Activated T-helper 1 cell treated with Interleukin-2 at 50 U/mL for 16 hours (primary cell): ENCODE data around the gene PNPLA7.
A peak's percentile ranks its signal among the peaks of the same experiment; 100 is the strongest.
"Not testable (repeated sequence)": the region's sequence is repeated elsewhere in the genome, so short reads cannot be mapped to it uniquely, and the experiment has no call there.

ENCODE experiments used
- DNase-seq: peaks from one replicate; pipeline ENCODE4 v3.0.0-alpha.2; 2020; ENCODE audit warnings: low read depth

Gene PNPLA7

DNA sequence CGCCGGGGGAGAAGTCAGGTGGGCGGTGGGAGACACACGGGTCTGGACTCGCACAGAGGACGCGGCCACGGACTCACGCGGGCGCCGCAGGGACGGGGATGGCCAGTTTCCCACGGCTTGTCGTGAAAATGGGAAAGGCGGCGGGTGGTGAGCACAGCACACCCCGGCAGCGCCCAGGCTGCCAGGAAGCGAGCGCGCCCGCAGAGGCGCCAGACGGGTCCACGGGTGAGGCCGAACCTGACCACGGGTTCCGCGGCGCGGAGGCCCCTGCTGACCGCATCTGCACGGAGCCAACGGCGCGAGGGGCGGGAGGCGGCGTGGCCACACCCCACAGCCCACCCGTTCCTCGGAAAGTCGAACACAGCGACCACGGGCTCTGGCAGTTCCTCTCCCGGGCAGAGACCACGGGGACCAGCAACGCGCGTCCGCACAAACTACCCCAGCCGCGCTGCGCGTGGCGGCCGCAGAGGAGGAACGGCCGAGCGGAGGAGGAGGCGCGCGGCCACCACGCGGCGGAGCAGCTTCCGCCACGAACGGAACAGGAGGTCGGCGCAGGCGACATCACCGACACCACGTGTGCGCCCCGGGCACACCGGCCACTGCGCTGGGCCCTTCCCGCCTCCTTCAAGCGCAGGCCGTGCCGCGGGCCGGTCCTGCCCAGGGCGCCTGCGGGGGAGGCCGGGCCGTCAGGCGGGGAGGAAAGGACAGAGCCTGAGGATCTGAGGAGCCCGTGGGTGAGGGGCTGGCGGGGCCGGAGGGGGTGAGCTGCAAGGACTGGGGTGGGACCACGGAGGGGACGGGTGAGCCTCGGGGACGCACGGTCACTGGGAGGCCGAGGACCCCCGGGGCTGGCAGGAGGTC, 132.8 kb downstream of the PNPLA7 start:
- no peak for DNase-seq

DNA sequence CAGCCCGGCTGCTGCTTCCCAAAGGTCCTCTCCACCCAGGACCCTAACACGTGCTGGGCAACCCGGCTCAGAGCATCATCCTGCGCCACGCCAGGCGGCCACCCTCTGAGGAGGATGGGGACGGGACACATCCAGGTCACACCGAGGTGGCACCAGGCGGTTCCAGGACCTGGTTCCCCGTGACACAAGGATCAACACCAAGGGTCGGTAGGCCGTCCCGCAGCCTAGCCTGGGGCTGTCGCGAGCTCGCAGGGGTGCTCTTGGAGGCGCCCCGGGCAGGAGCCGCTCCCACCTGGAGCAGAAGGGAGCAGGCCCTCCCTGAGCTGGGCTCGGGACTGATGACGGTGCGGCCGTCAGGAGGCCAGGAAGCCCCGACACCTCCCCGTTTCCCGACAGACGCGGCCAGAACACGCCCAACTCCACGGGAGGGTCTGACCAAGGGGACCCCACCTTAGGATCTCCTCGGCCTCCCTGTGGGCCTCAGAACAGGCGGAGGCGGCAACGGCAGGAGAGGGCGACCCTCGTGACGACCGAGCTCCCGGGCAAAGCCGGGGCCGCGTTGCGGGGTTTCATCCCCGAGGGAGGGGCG, 133.5 kb downstream of the PNPLA7 start:
- DNase-seq = no peak

DNA sequence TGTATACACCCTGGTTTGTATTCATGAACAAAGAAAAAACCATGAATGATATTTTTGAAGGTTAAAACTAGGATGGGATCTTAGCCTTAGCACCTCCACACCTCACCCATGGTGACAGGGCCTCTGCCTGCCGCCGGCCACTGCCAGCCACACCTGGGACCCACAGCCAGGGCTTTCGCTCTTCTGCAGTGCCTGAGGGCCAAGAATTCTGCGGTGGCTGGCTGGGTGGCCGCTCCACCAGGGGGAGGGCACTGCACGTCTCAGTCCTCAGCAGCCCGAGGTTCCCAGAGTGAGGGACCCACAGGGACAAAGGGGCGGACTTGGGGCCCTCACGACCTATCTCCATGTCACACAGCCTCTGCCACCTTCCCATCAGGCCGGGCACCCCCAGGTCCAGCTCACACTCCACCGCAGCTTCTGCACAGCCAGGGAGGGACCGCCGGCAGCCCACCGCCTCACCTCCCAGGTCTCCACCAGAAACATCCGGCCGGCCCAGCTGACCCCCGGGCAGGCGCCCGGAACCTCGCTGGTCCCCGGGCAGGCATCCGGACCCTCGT, 134.1 kb downstream of the PNPLA7 start:
- no peak for DNase-seq

DNA sequence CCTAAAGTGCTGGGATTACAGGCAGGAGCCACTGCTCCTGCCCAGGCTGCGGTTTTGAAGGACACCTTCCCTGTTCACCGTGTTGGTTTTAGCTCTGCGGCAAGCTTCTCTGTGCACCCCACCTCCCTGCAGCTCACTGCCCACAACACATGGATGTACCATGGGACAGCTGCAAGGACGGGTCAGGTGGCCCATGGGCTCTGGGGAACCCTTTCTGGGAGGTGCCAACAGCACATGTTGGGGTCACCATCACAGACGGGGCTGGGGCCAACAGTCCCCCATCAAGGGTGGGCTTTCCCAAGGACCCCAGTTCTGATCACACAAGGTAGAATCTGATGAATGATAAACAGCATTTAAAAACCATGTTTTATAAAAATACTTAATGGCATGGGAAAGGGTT, 134.8 kb downstream of the PNPLA7 start:
- no peak for DNase-seq

DNA sequence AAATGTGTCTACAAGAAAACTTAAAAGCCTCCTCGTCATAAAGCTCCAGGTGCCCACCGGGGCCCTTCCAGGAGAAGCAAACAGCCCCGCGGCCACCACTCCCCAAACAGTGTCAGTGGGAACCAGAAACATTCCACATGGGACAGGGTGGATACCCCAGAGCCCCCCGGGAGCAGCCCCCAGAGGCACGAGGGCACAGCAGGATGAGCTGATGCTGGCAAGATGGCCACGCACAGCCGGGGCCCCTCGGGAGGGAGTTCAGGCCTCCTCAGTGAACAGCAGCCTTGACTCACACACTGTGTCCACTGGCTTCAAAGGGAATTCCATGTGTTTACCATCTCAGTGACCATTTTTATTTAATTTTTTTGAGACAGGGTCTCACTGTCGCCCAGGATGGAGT, 137.8 kb downstream of the PNPLA7 start:
- no peak for DNase-seq

DNA sequence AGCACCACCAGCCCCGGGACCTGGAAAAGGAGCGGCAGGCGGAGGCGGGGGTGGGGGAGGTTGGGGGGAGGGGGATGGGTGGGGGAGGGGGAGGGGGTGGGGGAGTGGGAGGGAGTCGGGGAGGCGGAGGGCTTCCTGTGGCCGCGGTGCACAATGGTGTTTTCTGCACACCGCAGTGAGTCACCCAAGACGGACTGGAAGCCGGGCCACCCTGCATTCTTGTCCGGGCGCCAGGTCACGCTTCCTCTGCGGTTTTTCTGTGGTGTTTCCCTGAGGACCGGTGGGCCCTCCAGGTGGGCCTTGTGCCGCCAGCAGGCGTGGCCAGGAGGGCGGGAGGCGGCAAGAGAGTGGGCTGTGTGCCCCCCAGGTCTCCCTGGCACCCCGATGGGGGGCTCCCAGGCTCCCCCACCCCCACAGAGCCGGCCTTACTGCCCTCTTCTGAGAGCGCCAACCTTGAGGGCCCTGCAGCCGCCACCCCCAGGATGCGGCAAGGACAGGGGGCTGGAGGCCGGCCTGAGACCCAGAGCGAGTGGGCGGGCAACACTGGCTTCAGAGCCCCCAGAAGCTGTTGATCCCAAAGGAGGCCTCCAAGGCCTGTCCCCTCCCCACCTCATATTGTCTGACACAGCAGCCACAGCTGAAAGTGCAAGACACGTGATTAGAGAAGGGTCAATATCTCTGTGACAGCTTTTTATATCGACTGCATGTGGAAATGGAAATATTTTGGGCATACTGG, 138.4 kb downstream of the PNPLA7 start:
- DNase-seq = peak; percentile 18

DNA sequence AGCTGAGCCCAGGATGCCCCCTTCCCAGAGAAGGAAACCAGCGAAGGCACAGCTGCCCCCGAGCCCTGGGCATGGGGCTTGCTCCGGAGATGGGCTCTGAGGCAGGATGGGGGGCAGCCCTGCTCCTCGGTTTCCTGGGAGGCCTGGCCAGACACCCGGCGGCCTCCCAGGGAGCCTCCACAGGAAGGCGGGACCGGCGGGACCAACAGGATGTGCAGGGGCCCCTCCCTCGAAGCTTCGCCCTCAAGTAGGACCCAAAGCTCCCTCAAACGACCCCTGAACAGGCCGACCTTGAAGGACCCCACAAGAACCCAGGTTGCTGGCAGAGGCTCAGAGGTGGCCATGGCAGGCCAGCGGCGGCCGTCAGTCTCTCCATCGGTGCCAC, 138.9 kb downstream of the PNPLA7 start:
- no peak for DNase-seq

DNA sequence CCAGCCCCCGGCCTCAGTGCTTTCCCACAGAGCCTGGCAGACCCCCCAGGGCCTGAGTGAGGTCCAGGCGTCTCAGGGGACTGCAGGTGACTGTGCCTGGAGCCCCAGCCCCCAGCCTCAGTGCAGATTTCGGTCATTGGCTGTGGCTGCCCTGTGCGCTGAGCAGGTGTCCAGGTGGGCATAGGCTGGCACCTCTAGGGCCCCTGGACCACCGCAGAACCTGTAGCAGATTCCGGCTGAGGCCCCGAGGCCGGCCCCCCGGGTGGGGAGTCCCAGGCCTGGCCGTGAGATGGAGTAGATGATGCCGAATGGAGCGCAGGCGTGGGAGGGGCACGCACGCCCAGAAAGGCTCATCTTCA, 139.3 kb downstream of the PNPLA7 start:
- DNase-seq = no peak

DNA sequence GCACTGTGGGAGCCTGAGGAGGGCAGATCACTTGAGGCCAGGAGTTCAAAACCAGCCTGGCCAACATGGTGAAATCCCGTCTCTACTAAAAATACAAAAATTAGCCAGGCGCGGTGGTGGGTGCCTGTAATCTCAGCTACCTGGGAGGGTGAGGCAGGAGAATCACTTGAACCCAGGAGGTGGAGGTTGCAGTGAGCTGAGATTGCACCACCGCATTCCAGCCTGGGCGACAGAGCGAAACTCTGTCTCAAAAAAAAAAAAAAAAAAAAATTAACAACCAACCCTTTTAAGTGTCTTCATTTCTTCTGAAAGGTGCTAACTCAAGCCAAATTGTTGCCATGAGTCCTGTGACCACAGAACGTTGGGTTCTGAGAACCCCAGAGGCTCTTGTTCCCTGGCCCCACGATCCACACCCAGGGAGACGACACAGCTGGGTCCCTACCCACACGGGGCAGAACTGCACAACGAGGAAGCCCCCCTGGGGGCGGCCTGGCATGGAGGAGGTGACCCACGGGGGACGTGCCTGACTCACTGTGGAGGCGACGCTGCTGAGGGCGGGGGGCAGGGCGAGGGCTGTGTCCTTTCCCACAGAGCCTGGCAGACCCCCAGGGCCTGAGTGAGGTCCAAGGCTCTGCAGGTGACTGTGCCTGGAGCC, 139.8 kb downstream of the PNPLA7 start:
- not testable (repeated sequence) for DNase-seq
